ENCODE measurements around the gene ABCG8. TPM values are rescaled to one million over a fixed set of nuclear protein-coding genes. Genes with fewer than 3 reads are reported as not detected.
A peak's percentile ranks its signal among the peaks of the same experiment; 100 is the strongest.

The ABCG8 gene
- total RNA-seq, 2 experiments from 2014 or later: not detected

GRCh38 chr2:43852196-43852730 lies 13.5 kb downstream of the ABCG8 start:
- no peak overlapping the region for H3K27ac Mint-ChIP-seq
- no peaks in the 10 kb centered on the region for H3K36me3 Mint-ChIP-seq (ENCODE audit: low read depth)
- H3K4me1 Mint-ChIP-seq (ENCODE audit: low read depth): no peaks in the 10 kb centered on the region
- H3K27me3 Mint-ChIP-seq (ENCODE audit: low read depth): peaks cover 32% of the 10 kb centered on the region
- intact Hi-C loops (cut with micrococcal nuclease): no loop called here
- DNase-seq: no peak
- H3K4me3 Mint-ChIP-seq: no peak overlapping the region
- CTCF ChIA-PET: no interaction called here
- no peaks in the 10 kb centered on the region for H3K9me3 Mint-ChIP-seq

GRCh38 chr2:43853141-43854081 lies 14.6 kb downstream of the ABCG8 start:
- H3K27me3 Mint-ChIP-seq (ENCODE audit: low read depth): peaks cover 35% of the 10 kb centered on the region

GRCh38 chr2:43854671-43855070 lies 15.9 kb downstream of the ABCG8 start:
- Mint-ChIP-seq H3K4me3 (no peak overlapping the region), H3K27ac (no peak overlapping the region), H3K36me3 (ENCODE audit: low read depth) (no peaks in the 10 kb centered on the region), H3K4me1 (ENCODE audit: low read depth) (no peaks in the 10 kb centered on the region), H3K9me3 (no peaks in the 10 kb centered on the region), H3K27me3 (ENCODE audit: low read depth) (peaks cover 43% of the 10 kb centered on the region)
- intact Hi-C loops (cut with micrococcal nuclease): no loop called here
- CTCF ChIA-PET: no interaction called here
- DNase-seq: no peak

More at GRCh38 chr2:43853141-43854081, 14.6 kb downstream of the ABCG8 start:
- Mint-ChIP-seq H3K27ac (no peak overlapping the region), H3K36me3 (ENCODE audit: low read depth) (no peaks in the 10 kb centered on the region), H3K4me3 (no peak overlapping the region), H3K4me1 (ENCODE audit: low read depth) (no peaks in the 10 kb centered on the region), H3K9me3 (no peaks in the 10 kb centered on the region)
- CTCF ChIA-PET: no interaction called here
- intact Hi-C loops (cut with micrococcal nuclease): no loop called here
- no peak for DNase-seq

GRCh38 chr2:43855292-43855691 lies 16.5 kb downstream of the ABCG8 start:
- H3K9me3 Mint-ChIP-seq: no peaks in the 10 kb centered on the region
- intact Hi-C loops (cut with micrococcal nuclease): no loop called here
- H3K36me3 Mint-ChIP-seq (ENCODE audit: low read depth): no peaks in the 10 kb centered on the region
- H3K4me3 Mint-ChIP-seq: no peak overlapping the region
- DNase-seq: no peak
- H3K27me3 Mint-ChIP-seq (ENCODE audit: low read depth): peaks cover 47% of the 10 kb centered on the region
- CTCF ChIA-PET: no interaction called here
- no peaks in the 10 kb centered on the region for H3K4me1 Mint-ChIP-seq (ENCODE audit: low read depth)
- no peak overlapping the region for H3K27ac Mint-ChIP-seq

GRCh38 chr2:43872151-43872550 lies 33.4 kb downstream of the ABCG8 start:
- Mint-ChIP-seq H3K9me3 (no peaks in the 10 kb centered on the region), H3K27me3 (ENCODE audit: low read depth) (peaks cover 43% of the 10 kb centered on the region), H3K4me3 (no peak overlapping the region), H3K27ac (no peak overlapping the region), H3K4me1 (ENCODE audit: low read depth) (no peaks in the 10 kb centered on the region), H3K36me3 (ENCODE audit: low read depth) (no peaks in the 10 kb centered on the region)
- CTCF ChIA-PET: interaction anchor here (0.6 kb wide), 1 partner anchor 258 kb away, joined by 3 read pairs; no protein-coding TSS in a partner anchor
- intact Hi-C loops (cut with micrococcal nuclease): loop anchor here (10.0 kb wide), 1 partner anchor 1083 kb away; no protein-coding TSS in a partner anchor
- no peak for DNase-seq

- H3K9me3 Mint-ChIP-seq: no peaks in the 10 kb centered on the region
- H3K4me3 Mint-ChIP-seq: no peak overlapping the region
- intact Hi-C loops (cut with micrococcal nuclease): loop anchor here (10.0 kb wide), 1 partner anchor 1080 kb away; no protein-coding TSS in a partner anchor
- peaks cover 26% of the 10 kb centered on the region for H3K27me3 Mint-ChIP-seq (ENCODE audit: low read depth)
- peaks cover 3% of the 10 kb centered on the region for H3K4me1 Mint-ChIP-seq (ENCODE audit: low read depth)
- CTCF ChIA-PET: no interaction called here
- no peak overlapping the region for H3K27ac Mint-ChIP-seq
- DNase-seq: no peak
- no peaks in the 10 kb centered on the region for H3K36me3 Mint-ChIP-seq (ENCODE audit: low read depth)
Measured at GRCh38 chr2:43874776-43875451, 36.1 kb downstream of the ABCG8 start.

- H3K4me3 Mint-ChIP-seq: no peak overlapping the region
- CTCF ChIA-PET: interaction anchor here (0.6 to 1.2 kb wide), 5 partner anchors 14 to 578 kb away, joined by 3 to 9 read pairs (median 3); no protein-coding TSS in a partner anchor
- no peaks in the 10 kb centered on the region for H3K9me3 Mint-ChIP-seq
- peaks cover 16% of the 10 kb centered on the region for H3K27me3 Mint-ChIP-seq (ENCODE audit: low read depth)
- intact Hi-C loops (cut with micrococcal nuclease): loop anchor here (1.0 to 10.0 kb wide), 4 partner anchors 166 to 1077 kb away; no protein-coding TSS in a partner anchor
- H3K27ac Mint-ChIP-seq: no peak overlapping the region
- DNase-seq: peak; percentile 86
- H3K36me3 Mint-ChIP-seq (ENCODE audit: low read depth): no peaks in the 10 kb centered on the region
- H3K4me1 Mint-ChIP-seq (ENCODE audit: low read depth): peaks cover 3% of the 10 kb centered on the region
Measured at GRCh38 chr2:43877782-43878464, 39.2 kb downstream of the ABCG8 start.

GRCh38 chr2:43879261-43879660 lies 40.5 kb downstream of the ABCG8 start:
- peaks cover 2% of the 10 kb centered on the region for H3K36me3 Mint-ChIP-seq (ENCODE audit: low read depth)
- peaks cover 3% of the 10 kb centered on the region for H3K4me1 Mint-ChIP-seq (ENCODE audit: low read depth)
- H3K27me3 Mint-ChIP-seq (ENCODE audit: low read depth): peaks cover 12% of the 10 kb centered on the region
- intact Hi-C loops (cut with micrococcal nuclease): loop anchor here (10.0 kb wide), 1 partner anchor 1076 kb away; no protein-coding TSS in a partner anchor
- H3K9me3 Mint-ChIP-seq: no peaks in the 10 kb centered on the region
- DNase-seq: no peak
- H3K27ac Mint-ChIP-seq: no peak overlapping the region
- no peak overlapping the region for H3K4me3 Mint-ChIP-seq
- CTCF ChIA-PET: no interaction called here

GRCh38 chr2:43880471-43880870 lies 41.7 kb downstream of the ABCG8 start:
- Mint-ChIP-seq H3K27ac (no peak overlapping the region), H3K27me3 (ENCODE audit: low read depth) (peaks cover 9% of the 10 kb centered on the region), H3K36me3 (ENCODE audit: low read depth) (peaks cover 2% of the 10 kb centered on the region), H3K4me3 (no peak overlapping the region), H3K9me3 (no peaks in the 10 kb centered on the region), H3K4me1 (ENCODE audit: low read depth) (peaks cover 3% of the 10 kb centered on the region)
- CTCF ChIA-PET: no interaction called here
- no peak for DNase-seq
- intact Hi-C loops (cut with micrococcal nuclease): no loop called here

- no peaks in the 10 kb centered on the region for H3K9me3 Mint-ChIP-seq
- H3K36me3 Mint-ChIP-seq (ENCODE audit: low read depth): peaks cover 2% of the 10 kb centered on the region
- peaks cover 3% of the 10 kb centered on the region for H3K4me1 Mint-ChIP-seq (ENCODE audit: low read depth)
- H3K27me3 Mint-ChIP-seq (ENCODE audit: low read depth): peaks cover 9% of the 10 kb centered on the region
- CTCF ChIA-PET: no interaction called here
- intact Hi-C loops (cut with micrococcal nuclease): no loop called here
- no peak overlapping the region for H3K27ac Mint-ChIP-seq
- no peak for DNase-seq
- H3K4me3 Mint-ChIP-seq: no peak overlapping the region
Measured at GRCh38 chr2:43880952-43881351, 42.2 kb downstream of the ABCG8 start.

GRCh38 chr2:43882312-43882711 lies 43.5 kb downstream of the ABCG8 start:
- H3K4me1 Mint-ChIP-seq (ENCODE audit: low read depth): peaks cover 4% of the 10 kb centered on the region
- intact Hi-C loops (cut with micrococcal nuclease): no loop called here
- CTCF ChIA-PET: interaction anchor here (1.1 kb wide), 1 partner anchor 268 kb away, joined by 6 read pairs; no protein-coding TSS in a partner anchor
- H3K4me3 Mint-ChIP-seq: no peak overlapping the region
- no peak overlapping the region for H3K27ac Mint-ChIP-seq
- DNase-seq: no peak
- no peaks in the 10 kb centered on the region for H3K9me3 Mint-ChIP-seq
- peaks cover 3% of the 10 kb centered on the region for H3K27me3 Mint-ChIP-seq (ENCODE audit: low read depth)
- H3K36me3 Mint-ChIP-seq (ENCODE audit: low read depth): peaks cover 9% of the 10 kb centered on the region

- DNase-seq: no peak
- H3K36me3 Mint-ChIP-seq (ENCODE audit: low read depth): peaks cover 30% of the 10 kb centered on the region
- no peak overlapping the region for H3K4me3 Mint-ChIP-seq
- H3K4me1 Mint-ChIP-seq (ENCODE audit: low read depth): peaks cover 1% of the 10 kb centered on the region
- intact Hi-C loops (cut with micrococcal nuclease): no loop called here
- H3K27me3 Mint-ChIP-seq (ENCODE audit: low read depth): no peaks in the 10 kb centered on the region
- no peak overlapping the region for H3K27ac Mint-ChIP-seq
- CTCF ChIA-PET: no interaction called here
- no peaks in the 10 kb centered on the region for H3K9me3 Mint-ChIP-seq
Measured at GRCh38 chr2:43884689-43885088, 45.9 kb downstream of the ABCG8 start.
